HCT116 (cell line): ENCODE results near the gene TCTA.

Source experiments
- CEBPB ChIP-seq: IDR thresholded peaks from 2 replicates; pipeline ENCODE4 v1.6.1; 2012; ENCODE audit warnings: low read depth
- ELF1 ChIP-seq: IDR thresholded peaks from 2 replicates; pipeline ENCODE4 v1.6.1; 2012; ENCODE audit warnings: low read depth, borderline replicate concordance
- EZH2 ChIP-seq: fragments of 200-600 bp; sonication (generic); IDR thresholded peaks from 2 replicates; pipeline ENCODE4 v1.6.1; 2017; ENCODE audit warnings: antibody characterized with exemption, mixed run types
- FOSL1 ChIP-seq: IDR thresholded peaks from 2 replicates; pipeline ENCODE4 v1.6.1; 2012; ENCODE audit warnings: low read depth
- POLR2A ChIP-seq: IDR thresholded peaks from 2 replicates; pipeline ENCODE4 v1.7.0; 2011; ENCODE audit warnings: borderline replicate concordance; ENCODE audit not compliant: insufficient read depth, insufficient read length; ENCODE audit errors: extremely low read depth
- POLR2AphosphoS5 ChIP-seq: IDR thresholded peaks from 2 replicates; pipeline ENCODE4 v1.6.1; 2011; ENCODE audit warnings: mild to moderate bottlenecking, low read depth, low read length, moderate library complexity
- RAD21 ChIP-seq: IDR thresholded peaks from 2 replicates; pipeline ENCODE4 v1.6.1; 2012; ENCODE audit warnings: low read depth, mild to moderate bottlenecking
- SRF ChIP-seq: IDR thresholded peaks from 2 replicates; pipeline ENCODE4 v1.6.1; 2012; ENCODE audit warnings: low read depth
- ZBTB33 ChIP-seq: IDR thresholded peaks from 2 replicates; pipeline ENCODE4 v1.6.1; 2011; ENCODE audit warnings: mild to moderate bottlenecking, low read length, moderate library complexity; ENCODE audit not compliant: insufficient replicate concordance; ENCODE audit errors: extremely low read depth
- ZNF274 ChIP-seq: fragments of 200-500 bp; sonication (Bioruptor generic); IDR thresholded peaks from 2 replicates; pipeline ENCODE4 v1.6.1; 2014; ENCODE audit warnings: mild to moderate bottlenecking, low read depth, low read length, inconsistent platforms
- TF ChIP-seq, protein P1 (sequence below), 3 experiments: fragments of 200-600 bp in 1 of 3; sonication (generic) in 1 of 3; IDR thresholded peaks in 2 of 3; conservative IDR thresholded peaks in 1 of 3; 2 replicates each; pipeline ENCODE4 v1.5.1; 2012 to 2017; ENCODE audit warnings: low read depth in 2 of 3, low read length in 2 of 3, antibody characterized with exemption in 1 of 3, borderline replicate concordance in 1 of 3, control low read depth in 1 of 3, mild to moderate bottlenecking in 1 of 3, mixed read lengths in 1 of 3, mixed run types in 1 of 3, moderate library complexity in 1 of 3; ENCODE audit not compliant: insufficient read depth in 1 of 3
- TF ChIP-seq, protein P2 (sequence below): IDR thresholded peaks from 2 replicates; pipeline ENCODE4 v1.6.1; 2012
- TF ChIP-seq, protein P3 (sequence below): IDR thresholded peaks from 2 replicates; pipeline ENCODE4 v1.6.1; 2012; ENCODE audit warnings: low read depth

- TF ChIP-seq ELF1 (no peak), CEBPB (no peak), ZNF274 (no peak), EZH2 (no peak), POLR2AphosphoS5 (no peak), POLR2A (no peak), FOSL1 (no peak), RAD21 (no peak), SRF (no peak), ZBTB33 (no peak)
- TF ChIP-seq, protein P1, sequence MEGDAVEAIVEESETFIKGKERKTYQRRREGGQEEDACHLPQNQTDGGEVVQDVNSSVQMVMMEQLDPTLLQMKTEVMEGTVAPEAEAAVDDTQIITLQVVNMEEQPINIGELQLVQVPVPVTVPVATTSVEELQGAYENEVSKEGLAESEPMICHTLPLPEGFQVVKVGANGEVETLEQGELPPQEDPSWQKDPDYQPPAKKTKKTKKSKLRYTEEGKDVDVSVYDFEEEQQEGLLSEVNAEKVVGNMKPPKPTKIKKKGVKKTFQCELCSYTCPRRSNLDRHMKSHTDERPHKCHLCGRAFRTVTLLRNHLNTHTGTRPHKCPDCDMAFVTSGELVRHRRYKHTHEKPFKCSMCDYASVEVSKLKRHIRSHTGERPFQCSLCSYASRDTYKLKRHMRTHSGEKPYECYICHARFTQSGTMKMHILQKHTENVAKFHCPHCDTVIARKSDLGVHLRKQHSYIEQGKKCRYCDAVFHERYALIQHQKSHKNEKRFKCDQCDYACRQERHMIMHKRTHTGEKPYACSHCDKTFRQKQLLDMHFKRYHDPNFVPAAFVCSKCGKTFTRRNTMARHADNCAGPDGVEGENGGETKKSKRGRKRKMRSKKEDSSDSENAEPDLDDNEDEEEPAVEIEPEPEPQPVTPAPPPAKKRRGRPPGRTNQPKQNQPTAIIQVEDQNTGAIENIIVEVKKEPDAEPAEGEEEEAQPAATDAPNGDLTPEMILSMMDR (IDR thresholded peaks at IDR 0.05 in 2 of 3, conservative IDR thresholded peaks at IDR 0.05 in 1 of 3; ENCODE audit: borderline replicate concordance in 1 of 3, insufficient read depth in 1 of 3, low read depth in 2 of 3, low read length in 2 of 3): no peak
- TF ChIP-seq, protein P2, sequence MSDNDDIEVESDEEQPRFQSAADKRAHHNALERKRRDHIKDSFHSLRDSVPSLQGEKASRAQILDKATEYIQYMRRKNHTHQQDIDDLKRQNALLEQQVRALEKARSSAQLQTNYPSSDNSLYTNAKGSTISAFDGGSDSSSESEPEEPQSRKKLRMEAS: no peak
- TF ChIP-seq, protein P3, sequence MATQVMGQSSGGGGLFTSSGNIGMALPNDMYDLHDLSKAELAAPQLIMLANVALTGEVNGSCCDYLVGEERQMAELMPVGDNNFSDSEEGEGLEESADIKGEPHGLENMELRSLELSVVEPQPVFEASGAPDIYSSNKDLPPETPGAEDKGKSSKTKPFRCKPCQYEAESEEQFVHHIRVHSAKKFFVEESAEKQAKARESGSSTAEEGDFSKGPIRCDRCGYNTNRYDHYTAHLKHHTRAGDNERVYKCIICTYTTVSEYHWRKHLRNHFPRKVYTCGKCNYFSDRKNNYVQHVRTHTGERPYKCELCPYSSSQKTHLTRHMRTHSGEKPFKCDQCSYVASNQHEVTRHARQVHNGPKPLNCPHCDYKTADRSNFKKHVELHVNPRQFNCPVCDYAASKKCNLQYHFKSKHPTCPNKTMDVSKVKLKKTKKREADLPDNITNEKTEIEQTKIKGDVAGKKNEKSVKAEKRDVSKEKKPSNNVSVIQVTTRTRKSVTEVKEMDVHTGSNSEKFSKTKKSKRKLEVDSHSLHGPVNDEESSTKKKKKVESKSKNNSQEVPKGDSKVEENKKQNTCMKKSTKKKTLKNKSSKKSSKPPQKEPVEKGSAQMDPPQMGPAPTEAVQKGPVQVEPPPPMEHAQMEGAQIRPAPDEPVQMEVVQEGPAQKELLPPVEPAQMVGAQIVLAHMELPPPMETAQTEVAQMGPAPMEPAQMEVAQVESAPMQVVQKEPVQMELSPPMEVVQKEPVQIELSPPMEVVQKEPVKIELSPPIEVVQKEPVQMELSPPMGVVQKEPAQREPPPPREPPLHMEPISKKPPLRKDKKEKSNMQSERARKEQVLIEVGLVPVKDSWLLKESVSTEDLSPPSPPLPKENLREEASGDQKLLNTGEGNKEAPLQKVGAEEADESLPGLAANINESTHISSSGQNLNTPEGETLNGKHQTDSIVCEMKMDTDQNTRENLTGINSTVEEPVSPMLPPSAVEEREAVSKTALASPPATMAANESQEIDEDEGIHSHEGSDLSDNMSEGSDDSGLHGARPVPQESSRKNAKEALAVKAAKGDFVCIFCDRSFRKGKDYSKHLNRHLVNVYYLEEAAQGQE: no peak
Observed at GRCh38 chr3:49383387-49383786, 28.8 kb upstream of the TCTA start.
